Trophoblast cell (in vitro differentiated cells and primary cell): ENCODE data around the gene GABBR1.

Experiments used
- DNase-seq, 2 donors: peaks; one replicate each; pipeline ENCODE4 v3.0.0-alpha.2; 2016
- H2AFZ ChIP-seq: 2 replicates; pipeline ENCODE4 v1.6.1; 2013; ENCODE audit warnings: low read length, moderate library complexity, mild to moderate bottlenecking; ENCODE audit not compliant: insufficient read depth, poor library complexity
- H2AK5ac ChIP-seq: 2 replicates; pipeline ENCODE4 v1.6.1; 2013; ENCODE audit warnings: mild to moderate bottlenecking, low read length
- H2BK120ac ChIP-seq: 2 replicates; pipeline ENCODE4 v1.6.1; 2013; ENCODE audit warnings: low read length, mild to moderate bottlenecking, moderate library complexity; ENCODE audit not compliant: insufficient read depth, poor library complexity
- H2BK12ac ChIP-seq: 2 replicates; pipeline ENCODE4 v1.6.1; 2013; ENCODE audit warnings: mild to moderate bottlenecking, low read length, moderate library complexity
- H2BK5ac ChIP-seq: 2 replicates; pipeline ENCODE4 v1.6.1; 2013; ENCODE audit warnings: low read length, low read depth, moderate library complexity, mild to moderate bottlenecking; ENCODE audit not compliant: poor library complexity
- H3K14ac ChIP-seq: 2 replicates; pipeline ENCODE4 v1.6.1; 2013; ENCODE audit warnings: mild to moderate bottlenecking, low read length
- H3K18ac ChIP-seq: 2 replicates; pipeline ENCODE4 v1.6.1; 2013; ENCODE audit warnings: mild to moderate bottlenecking, low read length
- H3K23ac ChIP-seq: 2 replicates; pipeline ENCODE4 v1.6.1; 2013; ENCODE audit warnings: low read length
- H3K27ac ChIP-seq: 2 replicates; pipeline ENCODE4 v1.5.1; 2013; ENCODE audit warnings: low read depth, mild to moderate bottlenecking, inconsistent platforms, low read length, moderate library complexity
- H3K27me3 ChIP-seq: 2 replicates; pipeline ENCODE4 v1.6.1; 2013; ENCODE audit warnings: inconsistent platforms, mild to moderate bottlenecking, low read length, moderate library complexity; ENCODE audit not compliant: insufficient read depth
- H3K36me3 ChIP-seq, 2 experiments: 1 replicate in 1 of 2; 2 replicates in 1 of 2; pipeline ENCODE4 v1.6.1; 2013; ENCODE audit warnings: low read length in 2 of 2, mild to moderate bottlenecking in 2 of 2, moderate library complexity in 1 of 2; ENCODE audit not compliant: insufficient read depth in 2 of 2, control insufficient read depth in 1 of 2
- H3K4ac ChIP-seq: 2 replicates; pipeline ENCODE4 v1.6.1; 2013; ENCODE audit warnings: low read depth, mild to moderate bottlenecking, low read length, moderate library complexity
- H3K4me1 ChIP-seq, 2 experiments: 1 replicate in 1 of 2; 2 replicates in 1 of 2; pipeline ENCODE4 v1.6.1; 2013; ENCODE audit warnings: low read length in 2 of 2, mild to moderate bottlenecking in 2 of 2, moderate library complexity in 1 of 2; ENCODE audit not compliant: insufficient read depth in 2 of 2, control insufficient read depth in 1 of 2
- H3K4me2 ChIP-seq: 2 replicates; pipeline ENCODE4 v1.6.1; 2013; ENCODE audit warnings: inconsistent platforms, mild to moderate bottlenecking, low read length, moderate library complexity
- H3K4me3 ChIP-seq: 2 replicates; pipeline ENCODE4 v1.5.1; 2013; ENCODE audit warnings: mild to moderate bottlenecking, low read depth, low read length, inconsistent platforms
- H3K79me1 ChIP-seq: one replicate; pipeline ENCODE4 v1.6.1; 2013; ENCODE audit warnings: low read length
- H3K79me2 ChIP-seq: 2 replicates; pipeline ENCODE4 v1.6.1; 2013; ENCODE audit warnings: low read length, mild to moderate bottlenecking; ENCODE audit not compliant: control insufficient read depth, insufficient read depth, poor library complexity
- H3K9ac ChIP-seq: 2 replicates; pipeline ENCODE4 v1.6.1; 2013; ENCODE audit warnings: mild to moderate bottlenecking, low read length
- H3K9me3 ChIP-seq: 2 replicates; pipeline ENCODE4 v1.6.1; 2013; ENCODE audit warnings: low read depth, mild to moderate bottlenecking, control low read depth, inconsistent platforms, low read length; ENCODE audit not compliant: insufficient read depth
- H4K12ac ChIP-seq: 2 replicates; pipeline ENCODE4 v1.6.1; 2013; ENCODE audit warnings: low read depth, mild to moderate bottlenecking, low read length, moderate library complexity
- H4K8ac ChIP-seq: 2 replicates; pipeline ENCODE4 v1.6.1; 2013; ENCODE audit warnings: low read depth, mild to moderate bottlenecking, low read length, moderate library complexity
- H4K91ac ChIP-seq: one replicate; pipeline ENCODE4 v1.6.1; 2013; ENCODE audit warnings: low read depth, mild to moderate bottlenecking, low read length, moderate library complexity
- WGBS: extraction: QIAGEN DNeasy Blood & Tissue Kit; methylation state at CpG from one replicate; pipeline ENCODE4 v1.1.7; 2013; ENCODE audit warnings: missing lambda C conversion rate; ENCODE audit not compliant: insufficient read length, insufficient coverage; ENCODE audit errors: extremely low coverage; 5-methylcytosine and 5-hydroxymethylcytosine counted together

GABBR1 gene

GRCh38 chr6:29528300-29528931 lies 104.6 kb downstream of the GABBR1 start:
- Histone ChIP-seq H3K23ac (no peak overlapping the region), H3K79me2 (no peaks in the 10 kb centered on the region), H2AFZ (no peak overlapping the region), H3K36me3 (no peaks in the 10 kb centered on the region), H3K4me2 (no peak overlapping the region), H4K8ac (no peak overlapping the region), H2AK5ac (no peak overlapping the region), H3K79me1 (no peaks in the 10 kb centered on the region), H4K12ac (no peak overlapping the region), H3K14ac (no peak overlapping the region), H3K4ac (no peak overlapping the region), H3K27me3 (no peaks in the 10 kb centered on the region), H3K27ac (no peak overlapping the region), H3K4me1 (no peaks in the 10 kb centered on the region), H3K9ac (no peak overlapping the region), H2BK5ac (no peak overlapping the region), H4K91ac (no peak overlapping the region), H3K4me3 (no peak overlapping the region), H3K9me3 (peaks cover 6% of the 10 kb centered on the region), H2BK12ac (no peak overlapping the region), H3K18ac (no peak overlapping the region), H2BK120ac (no peak overlapping the region)
- DNase-seq = no peak
- WGBS = no CpG with 5 or more reads among the region's 5 CpGs

- no peaks in the 10 kb centered on the region for H3K27me3 ChIP-seq
- no peak overlapping the region for H3K4me2 ChIP-seq
- no peaks in the 10 kb centered on the region for H3K4me1 ChIP-seq
- no peak overlapping the region for H3K9ac ChIP-seq
- no peak overlapping the region for H4K12ac ChIP-seq
- WGBS = no CpG with 5 or more reads among the region's 2 CpGs
- no peaks in the 10 kb centered on the region for H3K79me2 ChIP-seq
- no peak for DNase-seq
- no peak overlapping the region for H4K8ac ChIP-seq
- H2BK12ac ChIP-seq = no peak overlapping the region
- no peak overlapping the region for H3K14ac ChIP-seq
- no peak overlapping the region for H2AK5ac ChIP-seq
- no peak overlapping the region for H3K23ac ChIP-seq
- no peaks in the 10 kb centered on the region for H3K79me1 ChIP-seq
- H2BK120ac ChIP-seq = no peak overlapping the region
- no peak overlapping the region for H3K18ac ChIP-seq
- no peak overlapping the region for H3K4ac ChIP-seq
- H3K9me3 ChIP-seq = peaks cover 7% of the 10 kb centered on the region
- no peak overlapping the region for H2BK5ac ChIP-seq
- no peak overlapping the region for H4K91ac ChIP-seq
- H2AFZ ChIP-seq = no peak overlapping the region
- no peak overlapping the region for H3K4me3 ChIP-seq
- H3K27ac ChIP-seq = no peak overlapping the region
- H3K36me3 ChIP-seq = no peaks in the 10 kb centered on the region
Observed at GRCh38 chr6:29527564-29527963, 105.4 kb downstream of the GABBR1 start.

GRCh38 chr6:29527126-29527525 lies 105.9 kb downstream of the GABBR1 start:
- WGBS = no CpG with 5 or more reads among the region's 1 CpG
- DNase-seq = no peak
- no peaks in the 10 kb centered on the region for H3K4me1 ChIP-seq
- H3K9ac ChIP-seq = no peak overlapping the region
- no peak overlapping the region for H2BK120ac ChIP-seq
- H4K8ac ChIP-seq = no peak overlapping the region
- no peak overlapping the region for H3K27ac ChIP-seq
- H3K4me3 ChIP-seq = no peak overlapping the region
- H4K91ac ChIP-seq = no peak overlapping the region
- H3K36me3 ChIP-seq = no peaks in the 10 kb centered on the region
- no peak overlapping the region for H2BK12ac ChIP-seq
- H3K23ac ChIP-seq = no peak overlapping the region
- no peaks in the 10 kb centered on the region for H3K79me2 ChIP-seq
- H3K4ac ChIP-seq = no peak overlapping the region
- H3K14ac ChIP-seq = no peak overlapping the region
- H2AFZ ChIP-seq = no peak overlapping the region
- no peak overlapping the region for H2AK5ac ChIP-seq
- H3K9me3 ChIP-seq = peaks cover 7% of the 10 kb centered on the region
- H3K18ac ChIP-seq = no peak overlapping the region
- H3K27me3 ChIP-seq = no peaks in the 10 kb centered on the region
- H2BK5ac ChIP-seq = no peak overlapping the region
- no peaks in the 10 kb centered on the region for H3K79me1 ChIP-seq
- H3K4me2 ChIP-seq = no peak overlapping the region
- no peak overlapping the region for H4K12ac ChIP-seq

- Histone ChIP-seq H3K4ac (no peak overlapping the region), H3K14ac (no peak overlapping the region), H3K18ac (no peak overlapping the region), H3K9me3 (peaks cover 8% of the 10 kb centered on the region), H2BK120ac (no peak overlapping the region), H3K79me1 (no peaks in the 10 kb centered on the region), H3K23ac (no peak overlapping the region), H3K36me3 (no peaks in the 10 kb centered on the region), H3K4me3 (no peak overlapping the region), H3K4me1 (no peaks in the 10 kb centered on the region), H2BK12ac (no peak overlapping the region), H4K91ac (no peak overlapping the region), H3K79me2 (no peaks in the 10 kb centered on the region), H2BK5ac (no peak overlapping the region), H4K12ac (no peak overlapping the region), H3K27me3 (no peaks in the 10 kb centered on the region), H2AFZ (no peak overlapping the region), H3K4me2 (no peak overlapping the region), H2AK5ac (no peak overlapping the region), H3K27ac (no peak overlapping the region), H4K8ac (no peak overlapping the region), H3K9ac (no peak overlapping the region)
- no peak for DNase-seq
- WGBS = no CpG with 5 or more reads among the region's 1 CpG
Observed at GRCh38 chr6:29525311-29525639, 107.7 kb downstream of the GABBR1 start.
